BJ (cell line): ENCODE measurements around the gene YPEL5. TPM values are rescaled to one million over a fixed set of nuclear protein-coding genes. Genes with fewer than 3 reads are reported as not detected.

Source experiments
- CTCF ChIA-PET: fragments of 350-600 bp; formaldehyde crosslinking; extraction: SDS; loops from one replicate; lab custom pipeline; 2021; ENCODE audit warnings: antibody characterized with exemption, inconsistent platforms; lab: Yijun Ruan, JAX
- POLR2A ChIA-PET: fragments of 300-600 bp; sonication (Branson Sonifier 250); formaldehyde crosslinking; extraction: SDS; loops from one replicate; lab custom pipeline; 2021; ENCODE audit warnings: antibody characterized with exemption; lab: Charles Lee
- DNase-seq: peaks from one replicate; pipeline ENCODE4 v3.0.0-alpha.2; 2011; ENCODE audit warnings: low read depth
- H3K27me3 ChIP-seq: 2 replicates; pipeline ENCODE4 v1.6.0; 2011; ENCODE audit warnings: low read length; ENCODE audit not compliant: control insufficient read depth, insufficient read depth
- H3K36me3 ChIP-seq: 2 replicates; pipeline ENCODE4 v1.5.1; 2011; ENCODE audit warnings: low read length; ENCODE audit not compliant: control insufficient read depth, insufficient read depth
- H3K4me3 ChIP-seq: 2 replicates; pipeline ENCODE4 v1.5.1; 2011; ENCODE audit warnings: low read depth, mild to moderate bottlenecking, control low read depth, low read length
- CTCF ChIP-seq: IDR thresholded peaks from 2 replicates; pipeline ENCODE4 v1.5.1; 2011; ENCODE audit warnings: low read depth, mild to moderate bottlenecking, control low read depth, inconsistent platforms, low read length, moderate library complexity; ENCODE audit not compliant: insufficient read depth
- polyA plus RNA-seq: library from polyadenylated mRNA; depleted of rRNA; stranded (reverse); fragments of >200 nt; gene quantifications from 2 replicates; pipeline ENCODE4 v1.2.3, GENCODE V29; 2011

The YPEL5 gene
- polyA plus RNA-seq, 1 experiment = 141 TPM

- no peak for TF ChIP-seq CTCF
- ChIA-PET POLR2A (no interaction called here), CTCF (interaction anchor here (1.4 kb wide), 1 partner anchor 11 kb away, joined by 5 read pairs; no protein-coding TSS in a partner anchor)
- Histone ChIP-seq H3K36me3 (no peaks in the 10 kb centered on the region), H3K4me3 (no peak overlapping the region), H3K27me3 (no peaks in the 10 kb centered on the region; the same call in 1 of the 2 replicates)
- DNase-seq = no peak
These were observed 50.9 kb downstream of the YPEL5 start for GRCh38 chr2:30197570-30198192.

- CTCF ChIA-PET = interaction anchor here (1.1 to 2.8 kb wide), 4 partner anchors 9 to 509 kb away, joined by 3 to 17 read pairs (median 8); no protein-coding TSS in a partner anchor
- POLR2A ChIA-PET = no interaction called here
- no peak for DNase-seq
These were observed 55.2 kb downstream of the YPEL5 start for GRCh38 chr2:30201990-30202389.

GRCh38 chr2:30203156-30203555 is 56.3 kb downstream of the YPEL5 start:
- no peak overlapping the region for H3K4me3 ChIP-seq
- no peak for TF ChIP-seq CTCF
- DNase-seq = no peak
- ChIA-PET CTCF (interaction anchor here (9.8 to 12.8 kb wide), 2 partner anchors 38 to 506 kb away, joined by 69 to 365 read pairs; no protein-coding TSS in a partner anchor), POLR2A (no interaction called here)
- H3K27me3 ChIP-seq = no peaks in the 10 kb centered on the region; the same call in 1 of the 2 replicates
- H3K36me3 ChIP-seq = no peaks in the 10 kb centered on the region

More at GRCh38 chr2:30201990-30202389, 55.2 kb downstream of the YPEL5 start:
- H3K4me3 ChIP-seq = no peak overlapping the region
- H3K27me3 ChIP-seq = no peaks in the 10 kb centered on the region; the same call in 1 of the 2 replicates
- no peak for TF ChIP-seq CTCF
- H3K36me3 ChIP-seq = no peaks in the 10 kb centered on the region

- H3K27me3 ChIP-seq = no peaks in the 10 kb centered on the region; the same call in 1 of the 2 replicates
- H3K4me3 ChIP-seq = no peak overlapping the region
- no peak for DNase-seq
- ChIA-PET POLR2A (no interaction called here), CTCF (interaction anchor here (1.0 to 12.8 kb wide), 3 partner anchors 9 to 505 kb away, joined by 3 to 365 read pairs (median 69); no protein-coding TSS in a partner anchor)
- no peak for TF ChIP-seq CTCF
- H3K36me3 ChIP-seq = no peaks in the 10 kb centered on the region
These were observed 57.5 kb downstream of the YPEL5 start for GRCh38 chr2:30204281-30204680.

- ChIA-PET POLR2A (no interaction called here), CTCF (interaction anchor here (1.0 to 12.8 kb wide), 3 partner anchors 8 to 503 kb away, joined by 3 to 365 read pairs (median 69); no protein-coding TSS in a partner anchor)
- Histone ChIP-seq H3K27me3 (no peaks in the 10 kb centered on the region; the same call in 1 of the 2 replicates), H3K36me3 (no peaks in the 10 kb centered on the region), H3K4me3 (no peak overlapping the region)
- no peak for DNase-seq
- no peak for TF ChIP-seq CTCF
These were observed 58.6 kb downstream of the YPEL5 start for GRCh38 chr2:30205456-30205855.
